Measurements from ENCODE around the gene ATP6AP2.
A peak's percentile ranks its signal among the peaks of the same experiment; 100 is the strongest.

ATP6AP2 gene

DNA sequence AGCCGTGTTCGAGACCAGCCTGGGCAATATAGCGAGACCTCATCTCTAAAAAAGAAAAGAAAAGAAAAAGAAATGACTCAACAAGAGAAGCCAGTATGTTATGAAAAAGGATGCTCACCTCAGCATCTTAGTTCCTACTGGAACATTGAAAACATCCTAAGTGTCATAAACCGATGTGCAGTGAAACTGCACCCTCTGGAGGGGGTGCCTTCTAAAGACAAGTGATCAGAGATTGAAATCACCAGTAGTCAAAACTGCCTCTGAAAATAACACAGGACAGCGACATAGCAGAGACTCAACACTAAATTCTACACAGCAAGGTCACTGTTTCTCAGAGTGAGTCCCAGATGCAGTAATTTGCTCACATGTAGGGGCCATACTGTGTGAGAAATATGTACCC, 28.0 kb upstream of the ATP6AP2 start:
- Histone ChIP-seq H3K27me3 (ENCODE audit: low read depth, low read length) (no peaks in the 10 kb centered on the region), H3K36me3 (replicated peaks; ENCODE audit: low read depth, low read length) (no peaks in the 10 kb centered on the region), H3K4me2 (ENCODE audit: low read length) (no peak overlapping the region), H3K4me1 (ENCODE audit: low read length) (peaks cover 7% of the 10 kb centered on the region), H4K20me1 (ENCODE audit: insufficient read depth, low read length) (no peaks in the 10 kb centered on the region), H3K27ac (ENCODE audit: low read length) (no peak overlapping the region), H3K4me3 (ENCODE audit: low read length) (0 out of 2 replicates have a peak overlapping the region, but pooled peaks have one; percentile 10), H3K9ac (ENCODE audit: low read length) (no peak overlapping the region), H3K9me3 (ENCODE audit: insufficient read depth, low read length) (no peaks in the 10 kb centered on the region), H2AFZ (ENCODE audit: low read depth, low read length) (no peak overlapping the region), H3K79me2 (ENCODE audit: low read length) (no peaks in the 10 kb centered on the region)
- no peak for TF ChIP-seq EZH2phosphoT487 (IDR thresholded peaks at IDR 0.05; ENCODE audit: low read depth)
- TF ChIP-seq, protein P1, sequence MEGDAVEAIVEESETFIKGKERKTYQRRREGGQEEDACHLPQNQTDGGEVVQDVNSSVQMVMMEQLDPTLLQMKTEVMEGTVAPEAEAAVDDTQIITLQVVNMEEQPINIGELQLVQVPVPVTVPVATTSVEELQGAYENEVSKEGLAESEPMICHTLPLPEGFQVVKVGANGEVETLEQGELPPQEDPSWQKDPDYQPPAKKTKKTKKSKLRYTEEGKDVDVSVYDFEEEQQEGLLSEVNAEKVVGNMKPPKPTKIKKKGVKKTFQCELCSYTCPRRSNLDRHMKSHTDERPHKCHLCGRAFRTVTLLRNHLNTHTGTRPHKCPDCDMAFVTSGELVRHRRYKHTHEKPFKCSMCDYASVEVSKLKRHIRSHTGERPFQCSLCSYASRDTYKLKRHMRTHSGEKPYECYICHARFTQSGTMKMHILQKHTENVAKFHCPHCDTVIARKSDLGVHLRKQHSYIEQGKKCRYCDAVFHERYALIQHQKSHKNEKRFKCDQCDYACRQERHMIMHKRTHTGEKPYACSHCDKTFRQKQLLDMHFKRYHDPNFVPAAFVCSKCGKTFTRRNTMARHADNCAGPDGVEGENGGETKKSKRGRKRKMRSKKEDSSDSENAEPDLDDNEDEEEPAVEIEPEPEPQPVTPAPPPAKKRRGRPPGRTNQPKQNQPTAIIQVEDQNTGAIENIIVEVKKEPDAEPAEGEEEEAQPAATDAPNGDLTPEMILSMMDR (IDR thresholded peaks at IDR 0.05; ENCODE audit: low read depth, low read length): peak; percentile 48

DNA sequence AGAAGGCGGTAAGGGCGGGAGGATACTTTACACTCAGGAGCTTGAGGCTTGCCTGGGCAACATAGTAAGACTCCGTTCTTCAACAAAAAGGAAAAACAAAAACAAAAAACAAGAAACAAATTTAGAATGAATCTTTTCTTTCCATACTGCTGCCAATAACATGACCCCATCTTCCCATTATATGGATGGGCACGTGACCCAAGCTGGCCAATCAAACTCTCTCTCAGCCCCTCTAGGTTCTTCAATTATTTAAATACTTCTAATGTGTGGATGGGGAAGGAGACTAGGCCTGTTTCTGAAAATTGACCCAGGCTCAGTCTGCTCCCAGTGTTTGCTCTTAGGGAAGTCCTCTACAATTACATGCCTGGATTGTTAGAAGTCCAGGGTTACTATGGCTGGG, 22.2 kb upstream of the ATP6AP2 start:
- Histone ChIP-seq H3K9ac (ENCODE audit: low read length) (no peak overlapping the region), H3K36me3 (replicated peaks; ENCODE audit: low read depth, low read length) (no peaks in the 10 kb centered on the region), H3K4me2 (ENCODE audit: low read length) (no peak overlapping the region), H3K27ac (ENCODE audit: low read length) (no peak overlapping the region), H3K4me1 (ENCODE audit: low read length) (no peaks in the 10 kb centered on the region), H4K20me1 (ENCODE audit: insufficient read depth, low read length) (no peaks in the 10 kb centered on the region), H3K79me2 (ENCODE audit: low read length) (no peaks in the 10 kb centered on the region), H3K4me3 (ENCODE audit: low read length) (no peak overlapping the region), H3K9me3 (ENCODE audit: insufficient read depth, low read length) (no peaks in the 10 kb centered on the region), H2AFZ (ENCODE audit: low read depth, low read length) (no peak overlapping the region), H3K27me3 (ENCODE audit: low read depth, low read length) (no peaks in the 10 kb centered on the region)
- TF ChIP-seq, protein P1 (IDR thresholded peaks at IDR 0.05; ENCODE audit: low read depth, low read length): no peak
- no peak for TF ChIP-seq EZH2phosphoT487 (IDR thresholded peaks at IDR 0.05; ENCODE audit: low read depth)

DNA sequence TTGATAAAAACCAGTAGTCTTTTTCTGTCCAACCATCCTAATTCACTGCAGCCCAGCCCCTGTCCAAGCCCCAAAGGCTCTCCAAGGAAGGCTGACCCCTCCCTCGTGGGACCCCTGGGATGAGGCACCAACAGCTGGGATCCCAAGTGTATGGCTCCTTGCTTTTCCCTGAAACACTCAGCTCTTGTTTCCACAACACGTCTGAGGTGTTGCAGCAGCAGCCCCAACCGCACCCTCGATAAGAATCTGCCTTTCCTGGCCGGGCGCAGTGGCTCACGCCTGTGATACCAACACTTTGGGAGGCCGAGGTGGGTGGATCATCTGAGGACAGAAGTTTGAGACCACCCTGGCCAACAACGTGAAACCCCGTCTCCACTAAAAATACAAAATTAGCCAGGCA, 17.0 kb upstream of the ATP6AP2 start:
- H3K27me3 ChIP-seq (ENCODE audit: low read depth, low read length): no peaks in the 10 kb centered on the region

DNA sequence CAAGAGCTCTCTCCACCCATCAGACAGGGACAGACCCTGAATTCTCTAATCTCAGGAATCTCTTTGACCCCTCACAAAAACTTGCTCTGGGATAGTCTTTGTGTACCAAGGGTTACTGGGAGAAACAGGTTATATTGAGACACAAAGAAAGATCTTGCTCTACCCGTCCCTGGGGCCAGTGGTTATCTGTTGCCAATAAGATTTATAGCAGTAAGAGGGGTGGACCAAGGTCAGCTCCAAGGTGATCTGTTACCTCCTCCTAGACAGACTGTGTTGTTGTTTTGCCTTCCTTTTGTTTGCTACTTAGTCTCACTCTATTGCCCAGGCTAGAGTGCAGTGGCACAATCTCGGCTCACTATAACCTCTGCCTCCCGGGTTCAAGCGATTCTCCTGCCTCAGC, 16.3 kb upstream of the ATP6AP2 start:
- TF ChIP-seq EZH2phosphoT487 (IDR thresholded peaks at IDR 0.05; ENCODE audit: low read depth): no peak
- TF ChIP-seq, protein P1 (IDR thresholded peaks at IDR 0.05; ENCODE audit: low read depth, low read length): no peak
- no peak overlapping the region for H3K4me3 ChIP-seq (ENCODE audit: low read length)
- no peak overlapping the region for H2AFZ ChIP-seq (ENCODE audit: low read depth, low read length)
- no peak overlapping the region for H3K27ac ChIP-seq (ENCODE audit: low read length)
- H3K9ac ChIP-seq (ENCODE audit: low read length): no peak overlapping the region
- H3K79me2 ChIP-seq (ENCODE audit: low read length): no peaks in the 10 kb centered on the region
- peaks cover 12% of the 10 kb centered on the region for H3K4me1 ChIP-seq (ENCODE audit: low read length)
- no peaks in the 10 kb centered on the region for H3K36me3 ChIP-seq (replicated peaks; ENCODE audit: low read depth, low read length)
- no peaks in the 10 kb centered on the region for H4K20me1 ChIP-seq (ENCODE audit: insufficient read depth, low read length)
- H3K27me3 ChIP-seq (ENCODE audit: low read depth, low read length): no peaks in the 10 kb centered on the region
- no peak overlapping the region for H3K4me2 ChIP-seq (ENCODE audit: low read length)
- H3K9me3 ChIP-seq (ENCODE audit: insufficient read depth, low read length): no peaks in the 10 kb centered on the region

More for the DNA sequence above, 17.0 kb upstream of the ATP6AP2 start:
- no peak overlapping the region for H3K4me2 ChIP-seq (ENCODE audit: low read length)
- no peak overlapping the region for H2AFZ ChIP-seq (ENCODE audit: low read depth, low read length)
- H3K4me3 ChIP-seq (ENCODE audit: low read length): no peak overlapping the region
- no peak overlapping the region for H3K27ac ChIP-seq (ENCODE audit: low read length)
- H3K79me2 ChIP-seq (ENCODE audit: low read length): no peaks in the 10 kb centered on the region
- H3K36me3 ChIP-seq (replicated peaks; ENCODE audit: low read depth, low read length): no peaks in the 10 kb centered on the region
- no peak overlapping the region for H3K9ac ChIP-seq (ENCODE audit: low read length)
- peaks cover 8% of the 10 kb centered on the region for H3K4me1 ChIP-seq (ENCODE audit: low read length)
- H3K9me3 ChIP-seq (ENCODE audit: insufficient read depth, low read length): no peaks in the 10 kb centered on the region
- TF ChIP-seq, protein P1 (IDR thresholded peaks at IDR 0.05; ENCODE audit: low read depth, low read length): no peak
- no peak for TF ChIP-seq EZH2phosphoT487 (IDR thresholded peaks at IDR 0.05; ENCODE audit: low read depth)
- H4K20me1 ChIP-seq (ENCODE audit: insufficient read depth, low read length): no peaks in the 10 kb centered on the region
